T-helper 17 cell (primary cell): ENCODE results near the gene VWF. TPM values are rescaled to one million over a fixed set of nuclear protein-coding genes. Genes with fewer than 3 reads are reported as not detected.
A peak's percentile ranks its signal among the peaks of the same experiment; 100 is the strongest.

Experiments
- ATAC-seq: fragments of 150-1000 bp; cut with Tn5 transposase; 2 replicates; pipeline ENCODE4 v1.10.0; 2021; ENCODE audit warnings: mild to moderate bottlenecking, moderate library complexity
- DNase-seq, 3 donors: peaks; one replicate each; pipeline versions ENCODE4 v3.0.0 to v3.0.0-alpha.2; 2020 to 2021
- H3K9me3 ChIP-seq: one replicate; pipeline ENCODE4 v1.7.0; 2013; ENCODE audit warnings: low read length, mild to moderate bottlenecking; ENCODE audit not compliant: control insufficient read depth, poor library complexity, severe bottlenecking
- H3K27ac Mint-ChIP-seq: one replicate; pipeline ENCODE4 v1.8.0; 2022; ENCODE audit warnings: mild to moderate bottlenecking, moderate library complexity, mixed read lengths
- H3K27me3 Mint-ChIP-seq: one replicate; pipeline ENCODE4 v1.8.0; 2022; ENCODE audit warnings: mixed read lengths
- H3K36me3 Mint-ChIP-seq: one replicate; pipeline ENCODE4 v1.8.0; 2022; ENCODE audit warnings: low read depth, mixed read lengths
- H3K4me1 Mint-ChIP-seq: one replicate; pipeline ENCODE4 v1.8.0; 2022; ENCODE audit warnings: mild to moderate bottlenecking, mixed read lengths
- H3K4me3 Mint-ChIP-seq: one replicate; pipeline ENCODE4 v1.8.0; 2022; ENCODE audit warnings: mild to moderate bottlenecking, moderate library complexity, mixed read lengths
- total RNA-seq, 4 donors: library from RNA in 2 of 4; stranded (reverse) in 2 of 4; gene quantifications; one replicate each; pipeline ENCODE4 v1.2.3 and lab custom pipeline; 2022 to 2026

Gene VWF
- total RNA-seq, 2 donors from 2014 or later: 0.55 to 4.1 TPM

DNA sequence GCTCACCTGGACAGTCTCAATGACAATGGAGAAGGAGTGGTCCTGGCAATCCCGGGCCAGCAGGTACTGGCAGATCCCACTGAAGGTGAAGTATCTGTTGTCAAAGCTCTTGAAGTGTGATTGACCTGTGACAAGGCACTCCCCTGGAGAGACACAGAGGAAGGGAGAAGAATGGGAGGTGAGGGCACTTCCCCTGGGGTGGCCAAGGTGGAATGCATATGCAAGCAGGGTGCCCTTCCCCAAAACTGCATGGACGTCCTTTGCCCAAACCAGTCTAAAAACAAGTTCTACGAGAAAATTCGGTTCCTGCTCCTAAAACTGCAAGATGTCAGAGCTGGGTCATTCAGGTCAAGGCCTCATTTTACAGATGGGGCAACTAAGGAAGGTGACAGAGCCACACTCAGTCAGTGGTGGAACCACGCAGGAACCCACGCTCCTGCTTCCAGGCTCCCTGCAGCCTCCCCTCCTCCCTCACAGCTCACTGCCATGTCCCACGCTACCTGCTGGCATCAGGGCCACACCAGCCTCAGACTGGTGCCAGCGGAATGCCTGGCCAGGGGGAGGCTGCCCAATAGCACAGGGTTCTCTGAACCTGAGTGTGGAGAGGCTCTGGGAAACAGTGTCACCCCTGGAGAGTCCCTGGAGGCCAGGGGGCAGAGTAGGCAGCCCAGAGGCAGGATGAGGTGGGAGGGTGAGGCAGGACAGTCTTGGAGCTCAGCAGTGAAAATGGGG lies 59.2 kb downstream of the VWF start:
- H3K9me3 ChIP-seq: no peaks in the 10 kb centered on the region
- Mint-ChIP-seq H3K36me3 (no peaks in the 10 kb centered on the region), H3K27me3 (peaks cover 27% of the 10 kb centered on the region), H3K4me3 (no peak overlapping the region), H3K27ac (no peak overlapping the region), H3K4me1 (peaks cover 13% of the 10 kb centered on the region)
- ATAC-seq (no peak), DNase-seq (no peak)

DNA sequence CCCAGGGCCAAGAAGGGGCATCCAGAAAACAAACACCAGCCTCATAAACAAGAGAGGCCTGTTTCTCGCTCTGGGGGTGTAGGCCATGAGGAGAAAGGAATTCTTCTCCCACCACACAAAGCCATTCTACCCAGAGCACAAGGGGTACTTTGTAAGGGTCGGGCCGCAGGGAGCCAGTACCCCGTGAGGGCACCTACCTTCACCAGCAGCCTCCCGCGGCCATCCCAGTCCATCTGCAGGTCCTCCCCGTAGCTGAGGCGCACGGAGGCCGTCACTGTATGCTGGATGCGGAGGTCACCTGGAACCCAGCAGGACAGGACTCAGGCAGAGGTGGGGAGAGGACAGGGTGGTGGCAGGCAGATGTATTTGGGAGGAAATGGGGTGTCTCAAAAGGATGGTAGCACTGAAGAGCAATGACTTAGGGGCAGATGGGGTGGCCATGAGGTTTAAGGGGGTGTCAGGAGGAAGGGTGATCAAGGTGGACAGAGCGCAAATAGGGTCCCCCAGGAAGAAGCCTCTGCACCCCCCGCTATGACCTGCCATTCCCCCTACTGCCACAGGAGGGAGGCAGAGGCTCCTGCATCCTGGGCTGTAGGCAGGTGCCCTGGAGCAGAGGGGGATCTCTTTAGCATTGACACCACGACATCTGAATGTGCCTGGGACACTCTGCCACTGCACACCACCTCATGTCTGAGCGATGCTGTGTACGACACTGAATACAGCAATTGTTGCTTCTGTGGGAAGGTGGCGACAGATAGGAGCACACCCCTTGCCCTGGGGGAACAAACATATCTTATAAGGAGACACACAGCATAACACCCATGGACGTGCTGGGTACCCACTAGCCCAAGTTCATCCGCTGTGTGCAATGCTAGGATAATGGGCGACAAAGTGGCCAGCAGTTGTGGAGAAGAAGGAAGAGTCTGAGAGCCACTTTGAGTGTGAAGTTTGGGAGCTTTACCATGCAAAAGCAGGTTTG lies 61.4 kb downstream of the VWF start:
- ATAC-seq: peak; percentile 80
- H3K4me3 Mint-ChIP-seq: peak overlapping the region; percentile 15
- H3K4me1 Mint-ChIP-seq: peaks cover 4% of the 10 kb centered on the region
- H3K27ac Mint-ChIP-seq: no peak overlapping the region
- H3K9me3 ChIP-seq: no peaks in the 10 kb centered on the region
- peaks cover 44% of the 10 kb centered on the region for H3K27me3 Mint-ChIP-seq
- DNase-seq: peak in 2 of 3 donors; percentile 20 to 40
- no peaks in the 10 kb centered on the region for H3K36me3 Mint-ChIP-seq

DNA sequence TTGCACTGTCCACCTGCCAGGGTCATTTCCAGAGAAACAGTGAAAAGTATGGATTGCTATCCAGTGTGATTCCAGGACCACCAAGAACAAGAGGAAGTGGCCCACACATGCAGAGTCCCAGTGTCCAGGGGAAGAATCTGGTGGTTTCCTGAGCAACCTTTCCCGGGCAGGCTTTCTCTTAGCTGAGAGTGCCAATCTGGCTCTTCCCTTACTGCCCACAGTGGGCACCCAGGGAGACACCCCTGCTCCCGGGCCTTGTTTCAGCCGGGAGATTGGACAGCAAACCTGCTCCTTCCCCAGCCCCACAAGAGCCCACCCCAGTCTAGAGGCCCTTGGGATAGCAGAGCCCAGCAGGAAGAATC lies 62.1 kb downstream of the VWF start:
- Mint-ChIP-seq H3K36me3 (no peaks in the 10 kb centered on the region), H3K27ac (no peak overlapping the region), H3K4me1 (peaks cover 3% of the 10 kb centered on the region), H3K4me3 (no peak overlapping the region), H3K27me3 (peaks cover 49% of the 10 kb centered on the region)
- ATAC-seq (no peak), DNase-seq (no peak)
- H3K9me3 ChIP-seq: no peaks in the 10 kb centered on the region

DNA sequence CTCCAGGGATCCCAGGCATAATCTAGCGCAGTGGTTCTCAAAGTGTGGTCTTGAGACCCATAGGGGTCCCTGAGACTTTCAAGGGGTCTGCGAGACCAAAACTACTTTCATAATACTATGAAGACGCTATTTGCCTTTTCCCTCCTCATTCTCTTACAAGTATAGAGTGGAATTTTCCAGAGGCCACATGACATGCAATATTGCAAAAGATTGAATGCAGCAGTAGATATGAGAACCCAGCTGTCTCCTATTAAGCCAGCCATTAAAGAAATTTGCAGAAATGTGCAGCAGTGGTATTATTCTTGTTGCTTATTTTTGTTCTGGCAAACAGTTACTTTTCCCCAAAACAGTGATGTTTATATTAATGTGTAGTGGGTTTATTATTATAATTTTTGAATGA lies 62.8 kb downstream of the VWF start:
- Mint-ChIP-seq H3K4me1 (peaks cover 2% of the 10 kb centered on the region), H3K36me3 (no peaks in the 10 kb centered on the region), H3K27ac (no peak overlapping the region), H3K4me3 (no peak overlapping the region), H3K27me3 (peaks cover 46% of the 10 kb centered on the region)
- no peak for DNase-seq
- no peak for ATAC-seq
- no peaks in the 10 kb centered on the region for H3K9me3 ChIP-seq

DNA sequence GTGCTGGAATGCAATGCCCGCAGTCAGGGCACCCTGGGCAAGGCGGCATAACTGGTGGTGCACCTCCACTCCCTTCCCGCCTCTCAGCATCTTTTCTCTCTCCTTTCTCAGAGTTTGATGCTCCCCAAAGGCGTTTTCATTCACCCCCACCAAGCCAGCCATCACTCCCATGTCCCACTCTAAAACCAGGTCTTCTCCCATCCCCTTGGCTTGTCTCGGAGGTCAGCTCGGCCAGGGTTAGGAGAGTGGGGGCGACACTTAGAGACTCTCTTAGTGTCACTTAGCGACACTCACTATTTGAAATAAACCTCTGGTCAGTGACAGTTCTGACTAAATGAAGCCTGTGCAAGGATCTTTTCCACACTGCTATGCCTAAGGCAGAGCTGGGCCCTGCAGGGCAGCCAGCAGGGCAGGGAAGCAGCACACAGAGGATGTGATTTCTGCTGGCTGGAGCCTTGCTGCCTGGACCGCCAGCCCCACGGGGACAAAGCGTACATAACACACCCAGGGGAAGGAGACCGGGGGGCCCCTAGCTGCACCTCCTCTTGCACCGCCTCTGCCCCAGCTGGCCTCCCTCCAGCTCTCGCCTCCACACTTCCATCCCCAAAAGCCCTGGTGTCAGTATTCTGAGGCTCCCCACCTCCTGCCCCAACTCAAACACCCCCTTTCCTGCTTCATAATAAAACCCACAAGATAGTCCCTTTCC lies 64.5 kb downstream of the VWF start:
- Mint-ChIP-seq H3K4me1 (peaks cover 2% of the 10 kb centered on the region), H3K27me3 (peaks cover 57% of the 10 kb centered on the region), H3K4me3 (no peak overlapping the region), H3K36me3 (no peaks in the 10 kb centered on the region), H3K27ac (no peak overlapping the region)
- no peak for DNase-seq
- ATAC-seq: no peak
- no peaks in the 10 kb centered on the region for H3K9me3 ChIP-seq

DNA sequence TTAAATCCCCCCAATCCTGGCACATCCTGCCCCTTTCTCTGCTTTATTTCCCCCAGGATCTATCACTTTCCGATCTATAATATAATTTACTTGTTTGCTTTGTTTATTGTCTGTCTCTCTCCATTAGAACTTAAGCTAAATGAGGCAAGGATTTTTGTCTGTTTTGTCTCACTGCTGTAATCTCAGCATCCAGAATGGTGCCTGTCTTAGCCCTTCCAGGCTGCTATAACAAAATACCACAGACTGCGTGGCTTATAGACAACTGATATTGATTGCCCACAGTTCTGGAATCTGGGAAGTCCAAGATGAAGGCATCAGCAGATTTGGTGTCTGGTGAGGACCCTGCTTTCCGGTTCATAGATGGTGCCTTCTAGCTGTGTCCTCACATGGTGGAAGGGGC lies 65.2 kb downstream of the VWF start:
- peaks cover 65% of the 10 kb centered on the region for H3K27me3 Mint-ChIP-seq
- DNase-seq (no peak), ATAC-seq (no peak)
- no peaks in the 10 kb centered on the region for H3K36me3 Mint-ChIP-seq
- no peak overlapping the region for H3K4me3 Mint-ChIP-seq
- H3K4me1 Mint-ChIP-seq: peaks cover 2% of the 10 kb centered on the region
- no peaks in the 10 kb centered on the region for H3K9me3 ChIP-seq
- no peak overlapping the region for H3K27ac Mint-ChIP-seq

DNA sequence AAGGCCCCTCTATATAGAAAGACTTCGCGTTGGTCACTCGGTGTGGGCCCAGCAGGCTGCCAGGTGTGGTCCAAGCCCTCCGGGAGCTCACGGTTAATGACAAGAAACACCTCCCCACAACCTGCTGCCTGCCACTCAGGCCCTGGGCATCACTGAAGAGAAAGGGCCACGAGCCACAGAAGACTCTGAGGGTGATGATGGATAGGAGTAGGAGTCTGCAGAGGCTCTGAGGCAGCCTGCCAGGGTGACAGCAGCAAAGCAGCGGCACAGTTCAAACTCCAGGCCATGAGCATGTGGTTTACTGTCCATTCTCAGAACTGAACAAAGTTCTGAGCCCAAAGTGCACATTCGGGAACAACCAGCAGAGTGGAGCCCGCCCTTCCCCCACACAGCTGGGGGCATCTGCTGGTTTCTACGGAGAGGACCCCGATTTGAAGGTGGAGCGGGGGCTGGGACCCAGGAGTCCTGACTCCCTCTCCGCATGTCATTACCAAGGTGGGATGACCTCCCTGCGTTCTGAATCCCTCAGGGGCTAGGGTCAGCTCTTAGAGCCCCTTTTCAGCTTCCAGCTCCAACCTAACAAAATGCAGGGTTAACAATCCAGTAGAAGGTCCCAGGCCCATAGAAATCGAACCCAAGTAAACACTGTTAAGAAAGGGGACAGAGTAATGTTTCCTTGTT lies 65.8 kb downstream of the VWF start:
- Mint-ChIP-seq H3K27me3 (peaks cover 62% of the 10 kb centered on the region), H3K4me1 (no peaks in the 10 kb centered on the region), H3K27ac (no peak overlapping the region), H3K4me3 (no peak overlapping the region), H3K36me3 (no peaks in the 10 kb centered on the region)
- H3K9me3 ChIP-seq: no peaks in the 10 kb centered on the region
- DNase-seq: no peak
- no peak for ATAC-seq

DNA sequence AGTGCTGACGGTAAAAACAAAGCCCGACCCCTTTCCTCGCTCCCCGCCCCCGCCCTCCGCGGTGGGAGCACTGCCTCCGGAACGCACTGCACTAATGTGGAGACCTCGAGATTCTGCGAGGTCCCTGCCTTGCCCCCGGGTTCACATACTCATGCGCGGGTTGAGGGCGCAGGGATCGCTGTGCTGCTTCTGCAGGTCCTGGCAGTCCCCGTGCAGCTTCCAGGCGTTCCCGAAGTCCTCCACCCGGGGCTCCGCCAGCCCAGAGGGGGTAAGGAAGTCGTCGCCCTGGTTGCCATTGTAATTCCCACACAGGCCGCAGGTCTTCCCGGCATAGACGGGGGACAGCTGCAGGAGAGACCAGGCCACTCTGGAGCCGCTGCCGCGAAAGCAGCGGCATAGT lies 66.8 kb downstream of the VWF start:
- Mint-ChIP-seq H3K4me1 (no peaks in the 10 kb centered on the region), H3K27ac (no peak overlapping the region), H3K36me3 (no peaks in the 10 kb centered on the region), H3K27me3 (peaks cover 57% of the 10 kb centered on the region), H3K4me3 (no peak overlapping the region)
- DNase-seq (no peak), ATAC-seq (no peak)
- H3K9me3 ChIP-seq: no peaks in the 10 kb centered on the region

DNA sequence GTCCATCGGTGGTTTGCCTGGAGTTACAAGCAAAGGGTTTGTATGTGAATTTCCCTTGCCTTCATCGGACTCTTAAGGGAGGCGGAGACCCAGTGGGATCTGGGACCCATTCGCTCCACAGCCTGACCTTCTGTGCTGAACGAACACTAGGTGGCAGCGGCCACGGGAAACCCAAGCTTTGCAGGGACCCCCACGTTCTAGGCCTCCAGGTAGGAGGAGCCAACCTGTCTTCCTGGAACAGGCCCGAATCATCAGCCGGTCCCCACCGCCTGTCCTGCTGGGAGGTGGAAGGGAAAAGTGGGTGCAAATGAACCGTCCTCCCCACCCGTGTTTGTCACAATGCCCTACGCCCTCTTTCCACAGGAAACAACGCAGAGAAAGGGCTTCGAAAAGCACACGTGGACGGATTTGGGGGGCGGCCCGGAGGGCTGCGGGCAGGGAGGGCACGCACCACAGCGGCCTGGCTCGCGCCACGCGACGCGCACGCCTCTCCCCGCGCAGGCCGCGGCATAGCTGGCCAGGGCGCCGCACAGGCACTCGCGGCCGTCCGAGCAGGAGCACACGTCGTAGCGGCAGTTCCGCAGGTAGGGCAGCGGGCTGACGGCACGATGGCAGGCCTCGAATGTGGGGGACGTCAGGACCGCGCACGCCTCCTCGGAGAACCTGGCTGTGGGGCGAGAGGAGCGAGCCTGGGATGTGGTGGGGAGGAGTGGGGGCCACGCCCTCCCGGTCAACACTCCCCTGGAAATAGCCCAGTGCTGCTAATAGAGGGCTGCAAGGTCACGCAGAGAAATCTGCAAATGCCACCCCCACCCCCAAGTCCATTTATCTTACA lies 67.8 kb downstream of the VWF start:
- ATAC-seq: peak; percentile 25
- Mint-ChIP-seq H3K36me3 (no peaks in the 10 kb centered on the region), H3K4me3 (peak overlapping the region; percentile 64), H3K27me3 (peaks cover 58% of the 10 kb centered on the region), H3K4me1 (no peaks in the 10 kb centered on the region), H3K27ac (no peak overlapping the region)
- no peaks in the 10 kb centered on the region for H3K9me3 ChIP-seq
- no peak for DNase-seq

DNA sequence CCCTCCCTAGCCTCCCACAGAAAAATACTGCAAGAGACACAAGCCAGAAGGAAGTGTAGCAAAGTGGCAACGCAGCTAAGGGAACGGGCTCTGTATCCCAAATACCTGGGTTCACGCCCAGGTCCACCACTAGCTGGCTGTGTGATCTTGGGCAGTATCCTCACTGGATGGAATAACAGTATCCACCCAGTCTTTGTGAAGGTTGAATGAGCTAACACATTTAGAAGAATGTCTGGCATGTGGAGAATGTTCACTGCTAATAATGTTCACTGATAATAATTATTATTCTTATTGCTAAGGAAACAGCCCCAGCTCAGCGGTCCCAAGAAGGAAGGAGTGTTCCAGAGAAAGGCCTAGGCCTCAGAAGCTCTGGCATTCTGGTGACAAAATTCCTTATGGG lies 70.9 kb downstream of the VWF start:
- DNase-seq (no peak), ATAC-seq (no peak)
- no peak overlapping the region for H3K4me3 Mint-ChIP-seq
- peaks cover 2% of the 10 kb centered on the region for H3K4me1 Mint-ChIP-seq
- H3K9me3 ChIP-seq: no peaks in the 10 kb centered on the region
- no peak overlapping the region for H3K27ac Mint-ChIP-seq
- peaks cover 64% of the 10 kb centered on the region for H3K27me3 Mint-ChIP-seq
- peaks cover 3% of the 10 kb centered on the region for H3K36me3 Mint-ChIP-seq

DNA sequence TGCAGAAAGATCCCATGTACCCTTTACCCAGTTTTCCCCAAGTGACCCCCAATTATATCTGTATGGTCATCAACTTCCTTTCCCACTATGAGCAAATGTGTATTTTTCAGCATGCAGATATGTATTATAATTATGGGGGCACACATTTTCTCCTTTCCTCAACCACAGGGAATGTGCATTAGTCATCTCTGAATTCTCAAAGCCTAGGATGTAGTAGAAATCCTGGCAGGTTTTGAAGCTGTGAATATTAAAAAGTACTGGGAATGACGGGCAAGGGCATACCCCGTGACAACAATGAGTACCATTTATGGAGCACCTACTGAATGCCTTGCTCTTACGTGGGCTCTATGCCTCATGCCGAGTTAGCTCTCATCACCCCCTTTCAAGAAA lies 71.5 kb downstream of the VWF start:
- Mint-ChIP-seq H3K4me1 (peaks cover 2% of the 10 kb centered on the region), H3K4me3 (no peak overlapping the region), H3K36me3 (peaks cover 3% of the 10 kb centered on the region), H3K27ac (no peak overlapping the region), H3K27me3 (peaks cover 59% of the 10 kb centered on the region)
- DNase-seq: no peak
- ATAC-seq: no peak
- no peaks in the 10 kb centered on the region for H3K9me3 ChIP-seq

DNA sequence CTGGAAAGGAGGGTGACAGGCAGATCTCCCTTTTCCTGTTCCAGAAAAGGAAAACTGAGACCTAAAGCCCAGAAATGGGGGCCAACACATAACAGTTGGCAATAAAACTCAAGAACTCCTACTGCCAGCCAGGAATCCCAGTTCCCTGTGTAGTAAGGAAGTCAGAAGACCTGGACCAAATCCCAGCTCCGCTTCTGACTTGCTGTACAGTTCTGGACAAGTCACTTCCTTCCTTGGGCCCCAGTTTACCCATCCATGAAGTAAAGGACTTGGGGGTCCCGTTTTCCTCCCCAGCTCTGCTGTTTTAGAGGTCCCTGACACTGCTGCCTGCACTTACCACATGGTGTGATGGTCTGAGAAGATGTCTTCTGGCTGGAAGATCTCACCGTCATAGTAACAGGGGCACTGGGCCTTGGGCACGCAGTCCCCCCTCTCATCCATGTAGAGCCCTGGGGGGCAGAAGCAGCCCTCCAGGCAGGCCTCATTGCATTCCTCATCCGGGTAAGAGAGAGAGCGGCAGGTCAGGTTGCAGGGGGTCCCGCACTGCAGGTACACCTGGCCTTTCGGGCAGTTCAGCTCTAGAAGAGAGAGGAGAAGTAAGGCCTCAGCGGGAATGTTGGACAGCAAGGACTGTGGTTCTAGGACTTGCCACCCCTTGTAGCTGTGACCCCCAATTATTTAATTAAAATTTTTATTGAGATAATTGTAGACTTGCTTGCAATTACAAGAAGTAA lies 72.1 kb downstream of the VWF start:
- no peak overlapping the region for H3K27ac Mint-ChIP-seq
- peaks cover 61% of the 10 kb centered on the region for H3K27me3 Mint-ChIP-seq
- ATAC-seq: no peak
- no peaks in the 10 kb centered on the region for H3K9me3 ChIP-seq
- peaks cover 4% of the 10 kb centered on the region for H3K36me3 Mint-ChIP-seq
- DNase-seq: no peak
- peaks cover 2% of the 10 kb centered on the region for H3K4me1 Mint-ChIP-seq
- no peak overlapping the region for H3K4me3 Mint-ChIP-seq
